SU-DHL-6 (cell line): Measurements from ENCODE around the gene NCKAP5.

Experiments
- H2AFZ ChIP-seq: fragments of 200-600 bp; sonication (generic); 2 replicates; pipeline ENCODE4 v1.6.1; 2014; ENCODE audit warnings: low read depth, mild to moderate bottlenecking, moderate library complexity, mixed read lengths, antibody characterized with exemption, low read length; ENCODE audit not compliant: severe bottlenecking
- H3F3A ChIP-seq: fragments of 200-600 bp; shearing (Covaris generic); 2 replicates; pipeline ENCODE4 v1.6.0; 2016; ENCODE audit warnings: antibody characterized with exemption, mild to moderate bottlenecking; ENCODE audit not compliant: insufficient read depth
- H3K27ac ChIP-seq: fragments of 200-600 bp; sonication (generic); 2 replicates; pipeline ENCODE4 v1.5.1; 2016; ENCODE audit warnings: low read depth, mild to moderate bottlenecking, low read length, moderate library complexity, mixed read lengths
- H3K27me3 ChIP-seq: fragments of 200-600 bp; sonication (generic), shearing (Covaris generic); 2 replicates; pipeline ENCODE4 v1.6.0; 2014; ENCODE audit warnings: mild to moderate bottlenecking, low read length
- H3K36me3 ChIP-seq: fragments of 200-600 bp; sonication (generic); 2 replicates; pipeline ENCODE4 v1.6.1; 2014; ENCODE audit warnings: mild to moderate bottlenecking, low read length, mixed read lengths
- H3K4me2 ChIP-seq: fragments of 300-600, 200-600 bp; shearing (Covaris generic), sonication (generic); 2 replicates; pipeline ENCODE4 v1.6.0; 2014; ENCODE audit warnings: low read length, low read depth, mild to moderate bottlenecking; ENCODE audit not compliant: poor library complexity, severe bottlenecking
- H3K4me3 ChIP-seq: fragments of 200-600 bp; sonication (generic); 2 replicates; pipeline ENCODE4 v1.5.1; 2014; ENCODE audit warnings: antibody characterized with exemption, low read length, mild to moderate bottlenecking, mixed read lengths; ENCODE audit not compliant: insufficient read depth, poor library complexity, severe bottlenecking
- H3K79me2 ChIP-seq: fragments of 200-600 bp; sonication (generic); 2 replicates; pipeline ENCODE4 v1.6.1; 2014; ENCODE audit warnings: mild to moderate bottlenecking, low read length, moderate library complexity; ENCODE audit not compliant: insufficient read depth
- H3K9ac ChIP-seq: fragments of 200-600 bp; sonication (generic); 2 replicates; pipeline ENCODE4 v1.7.0; 2014; ENCODE audit warnings: mild to moderate bottlenecking, low read length
- H3K9me2 ChIP-seq: fragments of 200-600 bp; sonication (generic); replicated peaks from 2 replicates; pipeline ENCODE4 v1.6.1; 2014; ENCODE audit warnings: low read length; ENCODE audit not compliant: insufficient read depth
- H3K9me3 ChIP-seq: fragments of 200-600 bp; sonication (generic); 2 replicates; pipeline ENCODE4 v1.6.1; 2014; ENCODE audit warnings: low read length, mixed read lengths; ENCODE audit not compliant: insufficient read depth
- H4K20me1 ChIP-seq: fragments of 200-600 bp; sonication (generic); 2 replicates; pipeline ENCODE4 v1.6.1; 2014; ENCODE audit warnings: low read depth, mild to moderate bottlenecking, antibody characterized with exemption, low read length, moderate library complexity, mixed read lengths
- CTCF ChIP-seq: fragments of 200-600 bp; sonication (generic); IDR thresholded peaks from one replicate; pipeline ENCODE4 v1.5.1; 2017; ENCODE audit warnings: antibody characterized with exemption, mild to moderate bottlenecking, low read length, moderate library complexity; ENCODE audit not compliant: insufficient read depth, poor library complexity, severe bottlenecking
- EZH2phosphoT487 ChIP-seq: fragments of 200-600 bp; sonication (generic), shearing (Covaris generic); conservative IDR thresholded peaks from 2 replicates; pipeline ENCODE4 v1.6.1; 2018; ENCODE audit warnings: mild to moderate bottlenecking, antibody characterized with exemption, low read length, moderate library complexity, mixed read lengths

Gene NCKAP5

GRCh38 chr2:133273031-133273430 is 295.2 kb downstream of the NCKAP5 start:
- Histone ChIP-seq H2AFZ (no peak overlapping the region), H3K9me2 (no peaks in the 10 kb centered on the region), H3K27ac (no peak overlapping the region), H3K9me3 (no peaks in the 10 kb centered on the region), H3K79me2 (no peaks in the 10 kb centered on the region), H3K4me3 (no peak overlapping the region), H4K20me1 (no peaks in the 10 kb centered on the region), H3K4me2 (no peak overlapping the region), H3K36me3 (no peaks in the 10 kb centered on the region), H3K27me3 (no peaks in the 10 kb centered on the region), H3K9ac (no peak overlapping the region), H3F3A (no peaks in the 10 kb centered on the region)
- TF ChIP-seq EZH2phosphoT487 (no peak), CTCF (no peak)

- no peaks in the 10 kb centered on the region for H3F3A ChIP-seq
- no peaks in the 10 kb centered on the region for H4K20me1 ChIP-seq
- no peak overlapping the region for H3K9ac ChIP-seq
- H3K27me3 ChIP-seq: no peaks in the 10 kb centered on the region
- no peak overlapping the region for H3K4me3 ChIP-seq
- TF ChIP-seq CTCF (no peak), EZH2phosphoT487 (no peak)
- H3K27ac ChIP-seq: no peak overlapping the region
- no peak overlapping the region for H2AFZ ChIP-seq
- H3K9me3 ChIP-seq: no peaks in the 10 kb centered on the region
- H3K79me2 ChIP-seq: no peaks in the 10 kb centered on the region
- no peaks in the 10 kb centered on the region for H3K9me2 ChIP-seq
- H3K36me3 ChIP-seq: no peaks in the 10 kb centered on the region
- no peak overlapping the region for H3K4me2 ChIP-seq
These were observed 297.2 kb downstream of the NCKAP5 start for GRCh38 chr2:133271105-133271504.

GRCh38 chr2:133270550-133270949 is 297.7 kb downstream of the NCKAP5 start:
- Histone ChIP-seq H3K9me3 (no peaks in the 10 kb centered on the region), H3F3A (no peaks in the 10 kb centered on the region), H3K27ac (no peak overlapping the region), H3K9me2 (no peaks in the 10 kb centered on the region), H3K4me3 (no peak overlapping the region), H2AFZ (no peak overlapping the region), H4K20me1 (no peaks in the 10 kb centered on the region), H3K4me2 (no peak overlapping the region), H3K79me2 (no peaks in the 10 kb centered on the region), H3K27me3 (no peaks in the 10 kb centered on the region), H3K36me3 (no peaks in the 10 kb centered on the region), H3K9ac (no peak overlapping the region)
- TF ChIP-seq EZH2phosphoT487 (no peak), CTCF (no peak)
